NCI-H1436 (cell line): ENCODE results near the gene ZNF316.

Experiments
- DNase-seq: peaks from one replicate; lab custom pipeline; 2025; lab: John Stamatoyannopoulos, UW

ZNF316 gene

GRCh38 chr7:6636741-6637543, at the start of gene ZNF316:
ZNF316 (plus strand) TSS chr7:6637318; CDS start chr7:6642410, 5,092 bp downstream.
- peak; percentile 28 for DNase-seq

GRCh38 chr7:6588566-6588965, 48.6 kb upstream of the ZNF316 start:
- DNase-seq = no peak

- no peak for DNase-seq
Measured at GRCh38 chr7:6589151-6589828, 47.8 kb upstream of the ZNF316 start.

GRCh38 chr7:6589829-6590644, 47.1 kb upstream of the ZNF316 start, which contains the start of gene INTS15:
INTS15 (plus strand) TSS chr7:6590021; CDS start chr7:6590284, 263 bp downstream.
- peak; percentile 72 for DNase-seq

- DNase-seq = no peak
Measured at GRCh38 chr7:6590645-6591110, 46.4 kb upstream of the ZNF316 start.

- DNase-seq = no peak
Measured at GRCh38 chr7:6600093-6600492, 37.0 kb upstream of the ZNF316 start.

GRCh38 chr7:6604458-6604857, 32.7 kb upstream of the ZNF316 start:
- no peak for DNase-seq

GRCh38 chr7:6606866-6607583, 30.1 kb upstream of the ZNF316 start:
- DNase-seq = no peak

GRCh38 chr7:6607651-6608051, 29.5 kb upstream of the ZNF316 start:
- no peak for DNase-seq

GRCh38 chr7:6608081-6608480, 29.0 kb upstream of the ZNF316 start:
- DNase-seq = no peak

GRCh38 chr7:6608794-6609193, 28.3 kb upstream of the ZNF316 start:
- no peak for DNase-seq

- no peak for DNase-seq
Measured at GRCh38 chr7:6612819-6613218, 24.3 kb upstream of the ZNF316 start.

GRCh38 chr7:6613706-6614105, 23.4 kb upstream of the ZNF316 start:
- no peak for DNase-seq

GRCh38 chr7:6614953-6615722, 22.0 kb upstream of the ZNF316 start, which contains the start of gene ZNF853:
ZNF853 (plus strand) TSS chr7:6615610; CDS start chr7:6616175, 565 bp downstream.
- DNase-seq = peak; percentile 42

- no peak for DNase-seq
Measured at GRCh38 chr7:6615723-6616555, 21.2 kb upstream of the ZNF316 start.

GRCh38 chr7:6616854-6617643, 20.1 kb upstream of the ZNF316 start:
- DNase-seq = no peak

GRCh38 chr7:6618621-6619020, 18.5 kb upstream of the ZNF316 start:
- no peak for DNase-seq

GRCh38 chr7:6619961-6620360, 17.2 kb upstream of the ZNF316 start:
- DNase-seq = no peak
